ENCODE measurements around the gene DARS1. TPM values are rescaled to one million over a fixed set of nuclear protein-coding genes. Genes with fewer than 3 reads are reported as not detected.

DARS1 gene
- total RNA-seq, 1 experiment from 2014 or later: 85.3 TPM

DNA sequence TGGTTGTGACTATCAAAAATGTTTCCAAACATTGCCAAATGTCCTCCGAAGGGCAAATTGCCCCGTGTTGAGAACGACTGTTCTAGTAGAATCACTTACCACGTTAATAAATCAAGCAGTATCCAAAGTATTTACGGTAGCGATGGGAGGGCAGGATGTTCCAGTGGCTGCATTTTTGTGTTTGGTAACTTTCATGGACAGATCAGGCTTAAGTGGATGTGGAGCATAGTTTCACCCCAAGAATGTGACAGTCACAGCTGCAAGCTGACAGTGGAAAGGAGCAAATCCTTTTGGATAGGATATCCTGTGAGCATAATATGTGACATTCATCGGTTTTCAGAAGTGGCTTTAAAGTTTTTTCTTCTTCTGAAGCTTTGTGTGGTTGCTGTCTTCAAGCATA lies 46.3 kb upstream of the DARS1 start:
- Histone ChIP-seq H3K27me3 (ENCODE audit: control insufficient read depth, insufficient read depth, low read length) (peaks cover 12% of the 10 kb centered on the region), H3K9me3 (ENCODE audit: control insufficient read depth, insufficient read depth, low read depth, low read length) (no peaks in the 10 kb centered on the region), H3K36me3 (ENCODE audit: control insufficient read depth, insufficient read depth, low read length) (no peaks in the 10 kb centered on the region), H3K27ac (ENCODE audit: low read length) (no peak overlapping the region), H3K4me1 (ENCODE audit: control insufficient read depth, insufficient read depth, low read length) (no peaks in the 10 kb centered on the region), H3K4me3 (ENCODE audit: low read depth in 2 of 2, low read length in 2 of 2) (no peak overlapping the region)
- DNase-seq (ENCODE audit: low read depth, low spot score) (no peak), ATAC-seq (no peak)
- TF ChIP-seq, protein P1, sequence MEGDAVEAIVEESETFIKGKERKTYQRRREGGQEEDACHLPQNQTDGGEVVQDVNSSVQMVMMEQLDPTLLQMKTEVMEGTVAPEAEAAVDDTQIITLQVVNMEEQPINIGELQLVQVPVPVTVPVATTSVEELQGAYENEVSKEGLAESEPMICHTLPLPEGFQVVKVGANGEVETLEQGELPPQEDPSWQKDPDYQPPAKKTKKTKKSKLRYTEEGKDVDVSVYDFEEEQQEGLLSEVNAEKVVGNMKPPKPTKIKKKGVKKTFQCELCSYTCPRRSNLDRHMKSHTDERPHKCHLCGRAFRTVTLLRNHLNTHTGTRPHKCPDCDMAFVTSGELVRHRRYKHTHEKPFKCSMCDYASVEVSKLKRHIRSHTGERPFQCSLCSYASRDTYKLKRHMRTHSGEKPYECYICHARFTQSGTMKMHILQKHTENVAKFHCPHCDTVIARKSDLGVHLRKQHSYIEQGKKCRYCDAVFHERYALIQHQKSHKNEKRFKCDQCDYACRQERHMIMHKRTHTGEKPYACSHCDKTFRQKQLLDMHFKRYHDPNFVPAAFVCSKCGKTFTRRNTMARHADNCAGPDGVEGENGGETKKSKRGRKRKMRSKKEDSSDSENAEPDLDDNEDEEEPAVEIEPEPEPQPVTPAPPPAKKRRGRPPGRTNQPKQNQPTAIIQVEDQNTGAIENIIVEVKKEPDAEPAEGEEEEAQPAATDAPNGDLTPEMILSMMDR (IDR thresholded peaks at IDR 0.05): no peak
- TF ChIP-seq POLR2AphosphoS5 (IDR thresholded peaks at IDR 0.05; ENCODE audit: low read depth, low read length) (no peak), TCF7L2 (IDR thresholded peaks at IDR 0.05; ENCODE audit: low read depth, low read length) (no peak), SIN3A (IDR thresholded peaks at IDR 0.05; ENCODE audit: borderline replicate concordance, insufficient read depth, low read depth, low read length) (no peak)
- TF ChIP-seq, protein P2, sequence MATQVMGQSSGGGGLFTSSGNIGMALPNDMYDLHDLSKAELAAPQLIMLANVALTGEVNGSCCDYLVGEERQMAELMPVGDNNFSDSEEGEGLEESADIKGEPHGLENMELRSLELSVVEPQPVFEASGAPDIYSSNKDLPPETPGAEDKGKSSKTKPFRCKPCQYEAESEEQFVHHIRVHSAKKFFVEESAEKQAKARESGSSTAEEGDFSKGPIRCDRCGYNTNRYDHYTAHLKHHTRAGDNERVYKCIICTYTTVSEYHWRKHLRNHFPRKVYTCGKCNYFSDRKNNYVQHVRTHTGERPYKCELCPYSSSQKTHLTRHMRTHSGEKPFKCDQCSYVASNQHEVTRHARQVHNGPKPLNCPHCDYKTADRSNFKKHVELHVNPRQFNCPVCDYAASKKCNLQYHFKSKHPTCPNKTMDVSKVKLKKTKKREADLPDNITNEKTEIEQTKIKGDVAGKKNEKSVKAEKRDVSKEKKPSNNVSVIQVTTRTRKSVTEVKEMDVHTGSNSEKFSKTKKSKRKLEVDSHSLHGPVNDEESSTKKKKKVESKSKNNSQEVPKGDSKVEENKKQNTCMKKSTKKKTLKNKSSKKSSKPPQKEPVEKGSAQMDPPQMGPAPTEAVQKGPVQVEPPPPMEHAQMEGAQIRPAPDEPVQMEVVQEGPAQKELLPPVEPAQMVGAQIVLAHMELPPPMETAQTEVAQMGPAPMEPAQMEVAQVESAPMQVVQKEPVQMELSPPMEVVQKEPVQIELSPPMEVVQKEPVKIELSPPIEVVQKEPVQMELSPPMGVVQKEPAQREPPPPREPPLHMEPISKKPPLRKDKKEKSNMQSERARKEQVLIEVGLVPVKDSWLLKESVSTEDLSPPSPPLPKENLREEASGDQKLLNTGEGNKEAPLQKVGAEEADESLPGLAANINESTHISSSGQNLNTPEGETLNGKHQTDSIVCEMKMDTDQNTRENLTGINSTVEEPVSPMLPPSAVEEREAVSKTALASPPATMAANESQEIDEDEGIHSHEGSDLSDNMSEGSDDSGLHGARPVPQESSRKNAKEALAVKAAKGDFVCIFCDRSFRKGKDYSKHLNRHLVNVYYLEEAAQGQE (IDR thresholded peaks at IDR 0.05; ENCODE audit: insufficient read depth in 1 of 2, low read depth in 2 of 2, low read length in 1 of 2): no peak
- in situ Hi-C loops (cut with HindIII; ENCODE audit: low pct_unique_long_range_greater_than_20kb, low sequenced_read_pairs) (no loop called here), intact Hi-C loops (cut with micrococcal nuclease; ENCODE audit: unreplicated experiment) (no loop called here)
- POLR2A ChIA-PET: no interaction called here
- BruUV-seq (replicated peaks): no TSS peak
- CTCF ChIA-PET: no interaction called here

DNA sequence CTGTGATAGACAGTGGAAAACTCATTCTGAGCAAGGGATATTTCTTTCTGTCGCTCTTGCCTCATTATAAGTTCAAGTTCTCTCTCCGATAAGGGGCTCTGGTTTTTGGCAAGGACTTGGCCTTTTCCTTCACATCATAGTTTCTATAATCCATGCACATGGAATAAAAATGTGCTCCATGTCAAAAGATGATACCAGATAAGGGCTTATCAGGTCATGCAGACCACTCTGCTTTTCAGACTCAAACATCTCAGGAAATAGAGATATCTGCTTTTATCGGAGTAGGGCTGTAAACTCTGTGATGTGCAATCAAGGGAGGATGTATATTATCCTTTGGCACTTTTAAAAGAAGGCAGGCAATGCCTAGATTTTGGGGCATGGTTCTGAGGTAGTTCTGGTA lies 45.0 kb upstream of the DARS1 start:
- in situ Hi-C loops (cut with HindIII; ENCODE audit: low pct_unique_long_range_greater_than_20kb, low sequenced_read_pairs): no loop called here
- intact Hi-C loops (cut with micrococcal nuclease; ENCODE audit: unreplicated experiment): no loop called here

More for the DNA sequence above, 45.0 kb upstream of the DARS1 start:
- Histone ChIP-seq H3K27ac (ENCODE audit: low read length) (no peak overlapping the region), H3K4me1 (ENCODE audit: control insufficient read depth, insufficient read depth, low read length) (no peaks in the 10 kb centered on the region), H3K27me3 (ENCODE audit: control insufficient read depth, insufficient read depth, low read length) (peaks cover 10% of the 10 kb centered on the region), H3K9me3 (ENCODE audit: control insufficient read depth, insufficient read depth, low read depth, low read length) (no peaks in the 10 kb centered on the region), H3K4me3 (ENCODE audit: low read depth in 2 of 2, low read length in 2 of 2) (no peak overlapping the region), H3K36me3 (ENCODE audit: control insufficient read depth, insufficient read depth, low read length) (no peaks in the 10 kb centered on the region)
- ATAC-seq (no peak), DNase-seq (ENCODE audit: low read depth, low spot score) (no peak)
- CTCF ChIA-PET: no interaction called here
- BruUV-seq (replicated peaks): no TSS peak
- POLR2A ChIA-PET: no interaction called here
- TF ChIP-seq, protein P1 (IDR thresholded peaks at IDR 0.05): no peak
- TF ChIP-seq, protein P2 (IDR thresholded peaks at IDR 0.05; ENCODE audit: insufficient read depth in 1 of 2, low read depth in 2 of 2, low read length in 1 of 2): no peak
- TF ChIP-seq POLR2AphosphoS5 (IDR thresholded peaks at IDR 0.05; ENCODE audit: low read depth, low read length) (no peak), TCF7L2 (IDR thresholded peaks at IDR 0.05; ENCODE audit: low read depth, low read length) (no peak), SIN3A (IDR thresholded peaks at IDR 0.05; ENCODE audit: borderline replicate concordance, insufficient read depth, low read depth, low read length) (no peak)
